ENCODE measurements around the gene HRCT1. TPM values are rescaled to one million over a fixed set of nuclear protein-coding genes. Genes with fewer than 3 reads are reported as not detected.

Gene HRCT1
- total RNA-seq, 1 experiment from 2014 or later, result 1.7 TPM

DNA sequence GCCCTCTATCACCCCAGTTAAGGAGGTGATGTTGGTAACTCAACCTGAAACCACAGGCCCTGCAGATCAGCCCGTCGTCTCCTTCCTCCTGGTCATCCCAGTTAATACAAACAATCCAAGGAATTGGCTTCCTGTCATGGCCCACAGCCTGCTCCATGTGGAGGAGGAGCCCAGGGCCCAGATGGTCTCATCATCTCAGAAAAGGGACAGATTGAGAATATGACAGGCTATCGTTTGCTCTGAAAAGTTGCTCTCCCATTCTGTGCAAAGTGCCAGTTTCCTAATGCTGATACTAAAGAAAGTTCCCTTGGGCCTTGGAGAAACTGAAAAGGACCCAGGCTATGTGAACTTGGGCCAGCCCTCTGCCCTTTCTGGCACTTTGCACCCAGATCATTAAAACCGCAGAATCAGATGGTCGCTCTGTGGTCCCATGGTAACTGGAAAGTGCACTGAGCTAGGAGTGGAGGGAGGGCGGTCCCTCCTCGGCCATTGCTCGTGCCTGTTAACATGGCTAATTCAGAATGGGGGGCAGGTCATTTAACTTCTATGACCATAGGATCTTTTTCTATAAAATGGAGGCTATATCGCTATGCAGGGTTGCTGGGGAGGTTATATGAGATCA lies 2.6 kb downstream of the HRCT1 start:
- H3K4me3 ChIP-seq (ENCODE audit: low read length), result peak overlapping the region; percentile 49; the same call in 1 of the 2 replicates
- peak overlapping the region; percentile 94 for H3K27ac ChIP-seq (ENCODE audit: low read length)
- peak; percentile 26 for ATAC-seq
- peaks cover 11% of the 10 kb centered on the region for H3F3A ChIP-seq (ENCODE audit: low read length, unreplicated experiment)
- H3K79me2 ChIP-seq (ENCODE audit: low read length), result peaks cover 10% of the 10 kb centered on the region
- no peaks in the 10 kb centered on the region for H3K27me3 ChIP-seq (ENCODE audit: low read length)
- TF ChIP-seq, protein P1, sequence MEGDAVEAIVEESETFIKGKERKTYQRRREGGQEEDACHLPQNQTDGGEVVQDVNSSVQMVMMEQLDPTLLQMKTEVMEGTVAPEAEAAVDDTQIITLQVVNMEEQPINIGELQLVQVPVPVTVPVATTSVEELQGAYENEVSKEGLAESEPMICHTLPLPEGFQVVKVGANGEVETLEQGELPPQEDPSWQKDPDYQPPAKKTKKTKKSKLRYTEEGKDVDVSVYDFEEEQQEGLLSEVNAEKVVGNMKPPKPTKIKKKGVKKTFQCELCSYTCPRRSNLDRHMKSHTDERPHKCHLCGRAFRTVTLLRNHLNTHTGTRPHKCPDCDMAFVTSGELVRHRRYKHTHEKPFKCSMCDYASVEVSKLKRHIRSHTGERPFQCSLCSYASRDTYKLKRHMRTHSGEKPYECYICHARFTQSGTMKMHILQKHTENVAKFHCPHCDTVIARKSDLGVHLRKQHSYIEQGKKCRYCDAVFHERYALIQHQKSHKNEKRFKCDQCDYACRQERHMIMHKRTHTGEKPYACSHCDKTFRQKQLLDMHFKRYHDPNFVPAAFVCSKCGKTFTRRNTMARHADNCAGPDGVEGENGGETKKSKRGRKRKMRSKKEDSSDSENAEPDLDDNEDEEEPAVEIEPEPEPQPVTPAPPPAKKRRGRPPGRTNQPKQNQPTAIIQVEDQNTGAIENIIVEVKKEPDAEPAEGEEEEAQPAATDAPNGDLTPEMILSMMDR (conservative IDR thresholded peaks at IDR 0.05; ENCODE audit: low read depth, low read length), result no peak
- TF ChIP-seq EZH2phosphoT487 (IDR thresholded peaks at IDR 0.05; ENCODE audit: borderline replicate concordance, low read length) (no peak), EZH2 (IDR thresholded peaks at IDR 0.05; ENCODE audit: low read length, unreplicated experiment) (no peak)
- no peaks in the 10 kb centered on the region for H3K9me3 ChIP-seq (ENCODE audit: low read length)
- peak overlapping the region; percentile 49 for H2AFZ ChIP-seq (ENCODE audit: low read length)
- H3K9me2 ChIP-seq (replicated peaks; ENCODE audit: low read length), result no peaks in the 10 kb centered on the region
- intact Hi-C loops (cut with micrococcal nuclease), result no loop called here
- ChIA-PET POLR2A (ENCODE audit: unreplicated experiment) (no interaction called here), CTCF (no interaction called here)
- no TSS peak for BruUV-seq (replicated peaks)
- no peak for DNase-seq
- H3K4me1 ChIP-seq (ENCODE audit: insufficient read depth, low read length), result peaks cover 74% of the 10 kb centered on the region
- peak overlapping the region; percentile 77 for H3K4me2 ChIP-seq (ENCODE audit: low read length)
- no peaks in the 10 kb centered on the region for H3K36me3 ChIP-seq (ENCODE audit: low read depth, low read length)
- H3K9ac ChIP-seq (ENCODE audit: low read length), result peak overlapping the region; percentile 68
- no peaks in the 10 kb centered on the region for H4K20me1 ChIP-seq (ENCODE audit: low read length)

DNA sequence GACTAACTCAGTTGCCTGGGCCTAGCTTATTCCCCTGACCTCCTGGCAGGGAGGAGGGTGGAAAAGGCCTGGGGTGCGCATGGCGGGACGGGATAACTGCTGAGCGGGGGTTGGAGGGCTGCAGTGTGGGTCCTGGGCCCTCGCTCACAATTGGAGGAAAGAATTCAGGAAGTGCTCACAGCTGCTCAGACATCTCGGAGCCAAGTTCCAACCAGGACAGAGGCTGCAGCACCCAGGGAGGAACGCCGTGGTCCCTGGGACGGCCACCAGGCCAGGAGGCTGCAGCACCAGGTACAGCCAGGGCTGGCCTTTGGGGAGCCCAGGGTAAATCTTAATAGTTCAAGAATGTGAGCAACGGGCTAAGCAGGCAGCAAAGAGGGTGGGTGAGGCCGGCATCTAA lies 3.3 kb downstream of the HRCT1 start, which contains the start of gene SPAAR:
Gene SPAAR (plus strand): TSS at position 217 of the 400 bp plus-strand sequence. CDS start 974 bp downstream, outside the sequence.
- Histone ChIP-seq H3K27me3 (ENCODE audit: low read length) (no peaks in the 10 kb centered on the region), H3K4me3 (ENCODE audit: low read length) (peak within 1 kb of the TSS; percentile 49; the same call in 1 of the 2 replicates), H3K79me2 (ENCODE audit: low read length) (peaks cover 10% of the 10 kb centered on the region), H3K36me3 (ENCODE audit: low read depth, low read length) (no peaks in the 10 kb centered on the region), H3K9me3 (ENCODE audit: low read length) (no peaks in the 10 kb centered on the region), H3K4me2 (ENCODE audit: low read length) (peak within 1 kb of the TSS; percentile 77), H2AFZ (ENCODE audit: low read length) (peak within 1 kb of the TSS; percentile 49), H4K20me1 (ENCODE audit: low read length) (no peaks in the 10 kb centered on the region), H3K9me2 (replicated peaks; ENCODE audit: low read length) (no peaks in the 10 kb centered on the region), H3K4me1 (ENCODE audit: insufficient read depth, low read length) (peaks cover 72% of the 10 kb centered on the region), H3K9ac (ENCODE audit: low read length) (peak within 1 kb of the TSS; percentile 68), H3K27ac (ENCODE audit: low read length) (peak within 1 kb of the TSS; percentile 94), H3F3A (ENCODE audit: low read length, unreplicated experiment) (peaks cover 11% of the 10 kb centered on the region)
- CTCF ChIA-PET, result no interaction called here
- ATAC-seq (no peak), DNase-seq (no peak)
- POLR2A ChIA-PET (ENCODE audit: unreplicated experiment), result no interaction called here
- TF ChIP-seq EZH2phosphoT487 (IDR thresholded peaks at IDR 0.05; ENCODE audit: borderline replicate concordance, low read length) (no peak), EZH2 (IDR thresholded peaks at IDR 0.05; ENCODE audit: low read length, unreplicated experiment) (no peak)
- TF ChIP-seq, protein P1 (conservative IDR thresholded peaks at IDR 0.05; ENCODE audit: low read depth, low read length), result no peak
- no TSS peak for BruUV-seq (replicated peaks)
- intact Hi-C loops (cut with micrococcal nuclease), result no loop called here
